ENCODE results near the gene U2SURP. TPM values are rescaled to one million over a fixed set of nuclear protein-coding genes. Genes with fewer than 3 reads are reported as not detected.

Gene U2SURP
- total RNA-seq, 1 experiment from 2014 or later, result 165 TPM

GRCh38 chr3:143101792-143102381 lies 100.5 kb downstream of the U2SURP start:
- no peak for DNase-seq (ENCODE audit: low spot score)

DNA sequence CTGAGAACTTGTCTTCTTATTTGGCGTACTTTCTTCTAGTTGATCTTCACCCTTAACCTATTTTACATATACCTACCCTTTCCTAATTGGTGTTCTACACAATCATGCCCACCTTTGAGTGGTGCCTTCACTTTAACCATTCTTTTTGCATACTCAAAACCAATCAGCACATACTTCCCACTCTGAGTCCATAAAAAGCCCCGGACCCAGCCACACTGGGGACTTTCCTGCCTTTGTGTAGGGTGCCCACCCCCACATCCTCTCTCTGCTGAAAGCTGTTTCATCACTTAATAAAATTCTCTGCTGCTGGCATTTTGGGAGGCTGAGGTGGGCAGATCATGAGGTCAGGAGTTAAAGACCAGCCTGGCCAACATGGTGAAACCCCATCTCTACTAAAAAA lies 102.3 kb downstream of the U2SURP start:
- DNase-seq (ENCODE audit: low spot score), result no peak

DNA sequence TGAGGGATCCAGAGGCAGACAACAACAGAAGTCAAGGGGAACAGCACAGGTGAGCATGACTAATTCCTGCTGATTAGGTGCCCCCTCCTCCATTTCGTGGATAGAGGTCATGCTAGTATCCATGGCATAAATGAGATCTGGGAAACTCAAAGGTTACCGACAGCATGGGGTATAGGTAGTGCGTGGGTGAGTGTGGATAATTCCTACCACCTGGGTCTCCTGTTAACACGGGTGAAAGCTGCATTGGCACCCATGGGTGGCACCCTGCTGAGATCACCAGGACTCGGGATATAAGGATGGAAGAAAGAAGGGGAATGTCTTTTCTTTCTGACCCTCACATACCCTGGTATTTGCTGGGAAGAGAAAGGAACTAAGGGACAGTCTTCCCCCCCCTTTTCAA lies 103.8 kb downstream of the U2SURP start:
- DNase-seq (ENCODE audit: low spot score), result no peak

- DNase-seq (ENCODE audit: low spot score), result no peak
These were observed 108.5 kb downstream of the U2SURP start for GRCh38 chr3:143109861-143110260.

Other genes with a start within 250 kb of the U2SURP start
- gene PCOLCE2, start 112.5 kb upstream of the U2SURP start, total RNA-seq (2014; rRNA removed; shearing (Covaris generic)), result 6.7 and 22.9 TPM in 2 replicates
- gene PAQR9, start 37.9 kb upstream of the U2SURP start, total RNA-seq (2014; rRNA removed; shearing (Covaris generic)), result 0.07 TPM in 1 of 2 replicates, not detected in the other
- 2.7 and 5.6 TPM in 2 replicates for gene CHST2, start 118.2 kb downstream of the U2SURP start, total RNA-seq (2014; rRNA removed; shearing (Covaris generic))